Adrenal gland (tissue), 12 donors: ENCODE data around the gene MYO18B. TPM values are rescaled to one million over a fixed set of nuclear protein-coding genes. Genes with fewer than 3 reads are reported as not detected.

Experiments
- DNase-seq, 7 donors: peaks; one replicate each; pipeline ENCODE4 v3.0.0-alpha.2; 2019 to 2020
- H3K27ac ChIP-seq, 5 donors: fragments of 200-600 bp; sonication (generic) in 4 of 5; 1 replicate in 3 of 5; 2 replicates in 2 of 5; pipeline versions ENCODE4 v1.5.1 to v1.8.0; 2016 to 2020; ENCODE audit warnings: mild to moderate bottlenecking in 1 of 5
- H3K27me3 ChIP-seq: fragments of 200-600 bp; 2 replicates; pipeline ENCODE4 v1.8.0; 2021
- H3K36me3 ChIP-seq, 2 donors: fragments of 200-600 bp; replicated peaks in 1 of 2; 1 replicate in 1 of 2; 2 replicates in 1 of 2; pipeline versions ENCODE4 v1.5.1 to v1.8.0; 2018 to 2022
- H3K4me1 ChIP-seq, 2 donors: fragments of 200-600 bp; replicated peaks in 1 of 2; 1 replicate in 1 of 2; 2 replicates in 1 of 2; pipeline versions ENCODE4 v1.5.1 to v1.8.0; 2018 to 2021
- H3K4me3 ChIP-seq, 4 donors: fragments of 200-600 bp; sonication (generic) in 3 of 4; one replicate each; pipeline ENCODE4 v1.5.1; 2016 to 2018
- H3K9me3 ChIP-seq, 3 donors: fragments of 200-600 bp; sonication (generic) in 1 of 3; replicated peaks in 1 of 3; 1 replicate in 2 of 3; 2 replicates in 1 of 3; pipeline versions ENCODE4 v1.5.1 to v1.8.0; 2016 to 2021
- POLR2A ChIP-seq, 2 donors: fragments of 450-650 bp; IDR thresholded peaks; one replicate each; pipeline ENCODE4 v1.6.1; 2017; ENCODE audit warnings: antibody characterized with exemption in 2 of 2, mild to moderate bottlenecking in 2 of 2, moderate library complexity in 1 of 2
- WGBS, 4 donors: extraction: QIAGEN DNeasy Blood & Tissue Kit in 2 of 4; methylation state at CpG; one replicate each; pipeline versions ENCODE4 v1.1.5 to v1.1.7; 2013 to 2017; 5-methylcytosine and 5-hydroxymethylcytosine counted together
- intact Hi-C, 2 donors: fragments of 100-400 bp; cut with DNase I; formaldehyde crosslinking; loops; one replicate each; pipeline versions ENCODE4 v1.14.1 to v1.15.0; 2022 to 2023
- polyA plus RNA-seq, 3 donors: library from polyadenylated mRNA; stranded (reverse); fragments of 200-250 nt in 2 of 3; fragments of 350-450 nt in 1 of 3; fragmentation: Illumina TruSeq in 1 of 3; extraction: RNeasy Lipid Tissue Mini Kit (QIAGEN cat#74804) in 1 of 3; gene quantifications; one replicate each; pipeline ENCODE4 v1.2.3, GENCODE V29; 2013 to 2014
- total RNA-seq, 9 donors: library from RNA; depleted of rRNA in 4 of 9; stranded (reverse); fragments of >200 nt in 4 of 9; fragments of 120-200 nt in 1 of 9; fragmentation: NEBNext Ultra II Directional in 1 of 9; extraction: Animal tissue kit (Norgen Biotek cat#: 25700) in 1 of 9; gene quantifications; one replicate each; pipeline versions ENCODE4 v1.1.0 to v1.2.4, GENCODE V29; 2013 to 2023
- TF ChIP-seq, protein P1 (sequence below), 6 experiments: fragments of 450-650 bp in 4 of 6; fragments of 200-600 bp in 2 of 6; sonication (generic) in 1 of 6; IDR thresholded peaks; 1 replicate in 5 of 6; 2 replicates in 1 of 6; pipeline versions ENCODE4 v1.5.1 to v1.8.0; 2016 to 2021; ENCODE audit warnings: antibody characterized with exemption in 6 of 6, mild to moderate bottlenecking in 2 of 6, moderate library complexity in 1 of 6
- donor health status: healthy with polysubstance abuse.
- donor health status: Bipolar disorder and iron deficiency.
- donor health status: DM: yes; HTN: yes; CAD: no.
- donor health status: DM: no; HTN: no; CAD: no.
- donor health status: DM: no; HTN: no; CAD: no.
- donor health status: DM: yes; HTN: yes; CAD: no.

Gene MYO18B
- total and polyA plus RNA-seq, 12 donors, result 0.08 to 1.1 (median 0.18) TPM

DNA sequence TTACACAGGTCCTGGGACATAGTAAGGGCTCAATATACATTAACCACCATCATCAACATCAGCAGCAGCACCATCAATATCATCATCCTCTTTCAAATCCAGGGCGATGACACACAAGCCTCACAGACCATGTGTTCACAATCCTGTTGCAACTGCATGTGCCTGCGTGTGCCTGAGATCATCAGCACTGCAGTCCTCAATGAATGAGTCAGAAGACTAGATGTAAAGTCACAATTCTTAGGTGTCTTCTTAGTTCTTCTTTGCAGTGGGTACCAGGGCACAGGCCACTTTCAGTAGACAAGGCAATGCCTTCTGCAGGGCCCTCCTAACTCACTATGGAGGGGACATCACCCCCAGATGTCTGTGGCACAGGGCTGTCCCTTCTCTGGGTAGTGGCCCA lies 111.1 kb downstream of the MYO18B start:
- no peaks in the 10 kb centered on the region for H3K9me3 ChIP-seq
- no peaks in the 10 kb centered on the region for H3K4me1 ChIP-seq
- H3K27me3 ChIP-seq, result no peaks in the 10 kb centered on the region
- no peak overlapping the region for H3K4me3 ChIP-seq
- H3K36me3 ChIP-seq, result no peaks in the 10 kb centered on the region
- 48 to 86% (median 70%) methylated on average over 2 of the region's 2 CpGs for WGBS, 4 donors
- intact Hi-C loops, result no loop called here
- TF ChIP-seq POLR2A (IDR thresholded peaks at IDR 0.05), result no peak
- TF ChIP-seq, protein P1, sequence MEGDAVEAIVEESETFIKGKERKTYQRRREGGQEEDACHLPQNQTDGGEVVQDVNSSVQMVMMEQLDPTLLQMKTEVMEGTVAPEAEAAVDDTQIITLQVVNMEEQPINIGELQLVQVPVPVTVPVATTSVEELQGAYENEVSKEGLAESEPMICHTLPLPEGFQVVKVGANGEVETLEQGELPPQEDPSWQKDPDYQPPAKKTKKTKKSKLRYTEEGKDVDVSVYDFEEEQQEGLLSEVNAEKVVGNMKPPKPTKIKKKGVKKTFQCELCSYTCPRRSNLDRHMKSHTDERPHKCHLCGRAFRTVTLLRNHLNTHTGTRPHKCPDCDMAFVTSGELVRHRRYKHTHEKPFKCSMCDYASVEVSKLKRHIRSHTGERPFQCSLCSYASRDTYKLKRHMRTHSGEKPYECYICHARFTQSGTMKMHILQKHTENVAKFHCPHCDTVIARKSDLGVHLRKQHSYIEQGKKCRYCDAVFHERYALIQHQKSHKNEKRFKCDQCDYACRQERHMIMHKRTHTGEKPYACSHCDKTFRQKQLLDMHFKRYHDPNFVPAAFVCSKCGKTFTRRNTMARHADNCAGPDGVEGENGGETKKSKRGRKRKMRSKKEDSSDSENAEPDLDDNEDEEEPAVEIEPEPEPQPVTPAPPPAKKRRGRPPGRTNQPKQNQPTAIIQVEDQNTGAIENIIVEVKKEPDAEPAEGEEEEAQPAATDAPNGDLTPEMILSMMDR (IDR thresholded peaks at IDR 0.05), result no peak
- no peak overlapping the region for H3K27ac ChIP-seq
- DNase-seq, result no peak

- TF ChIP-seq, protein P1 (IDR thresholded peaks at IDR 0.05), result no peak
- TF ChIP-seq POLR2A (IDR thresholded peaks at IDR 0.05), result no peak
- H3K4me3 ChIP-seq, result no peak overlapping the region
- intact Hi-C loops, result no loop called here
- H3K27ac ChIP-seq, result no peak overlapping the region
- H3K36me3 ChIP-seq, result no peaks in the 10 kb centered on the region
- H3K4me1 ChIP-seq, result no peaks in the 10 kb centered on the region
- no peaks in the 10 kb centered on the region for H3K9me3 ChIP-seq
- no peak for DNase-seq
- 39 to 41% (median 40%) methylated on average over 5 of the region's 5 CpGs for WGBS, 4 donors
- H3K27me3 ChIP-seq, result no peaks in the 10 kb centered on the region
Observed at GRCh38 chr22:25853501-25854284, 111.7 kb downstream of the MYO18B start.

- H3K27ac ChIP-seq, result no peak overlapping the region
- no peaks in the 10 kb centered on the region for H3K4me1 ChIP-seq
- WGBS, 4 donors, result 71 to 81% (median 74%) methylated on average over 6 of the region's 6 CpGs
- TF ChIP-seq, protein P1 (IDR thresholded peaks at IDR 0.05), result no peak
- intact Hi-C loops, result no loop called here
- H3K9me3 ChIP-seq, result no peaks in the 10 kb centered on the region
- no peaks in the 10 kb centered on the region for H3K27me3 ChIP-seq
- H3K36me3 ChIP-seq, result no peaks in the 10 kb centered on the region
- no peak overlapping the region for H3K4me3 ChIP-seq
- DNase-seq, result no peak
Observed at GRCh38 chr22:25869771-25870170, 127.8 kb downstream of the MYO18B start.

DNA sequence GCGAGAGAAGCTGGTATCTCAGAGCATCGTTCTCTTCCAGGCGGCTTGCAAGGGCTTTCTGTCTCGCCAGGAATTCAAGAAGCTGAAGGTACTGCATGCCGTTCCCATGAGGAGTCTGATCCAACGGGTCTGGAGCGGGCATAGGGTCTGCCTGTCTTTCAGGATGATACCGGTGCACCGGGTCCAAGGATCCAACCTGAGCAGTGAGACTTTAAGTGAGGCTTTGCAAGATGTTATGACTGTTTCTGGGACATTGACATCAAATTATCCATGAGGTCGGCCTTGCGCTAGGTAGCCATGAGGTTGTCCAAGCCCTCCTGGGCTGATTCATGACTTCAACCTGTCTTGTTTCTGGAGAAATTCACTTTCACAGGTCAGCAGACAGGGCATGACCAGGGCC lies 132.3 kb downstream of the MYO18B start:
- H3K4me3 ChIP-seq, result no peak overlapping the region
- TF ChIP-seq POLR2A (IDR thresholded peaks at IDR 0.05), result no peak
- TF ChIP-seq, protein P1 (IDR thresholded peaks at IDR 0.05), result no peak
- intact Hi-C loops, result no loop called here
- H3K27ac ChIP-seq, result no peak overlapping the region
- H3K36me3 ChIP-seq, result no peaks in the 10 kb centered on the region
- no peak for DNase-seq
- no peaks in the 10 kb centered on the region for H3K4me1 ChIP-seq
- no peaks in the 10 kb centered on the region for H3K9me3 ChIP-seq
- H3K27me3 ChIP-seq, result no peaks in the 10 kb centered on the region
- WGBS, 4 donors, result 87 to 93% (median 90%) methylated on average over 10 to 11 of the region's 11 CpGs
